ENCODE data around the gene ITGA6. TPM values are rescaled to one million over a fixed set of nuclear protein-coding genes. Genes with fewer than 3 reads are reported as not detected.
"Not testable (repeated sequence)": the region's sequence is repeated elsewhere in the genome, so short reads cannot be mapped to it uniquely, and the experiment has no call there.

ITGA6 gene
- total RNA-seq, 1 donor from 2014 or later = 0.68 TPM

DNA sequence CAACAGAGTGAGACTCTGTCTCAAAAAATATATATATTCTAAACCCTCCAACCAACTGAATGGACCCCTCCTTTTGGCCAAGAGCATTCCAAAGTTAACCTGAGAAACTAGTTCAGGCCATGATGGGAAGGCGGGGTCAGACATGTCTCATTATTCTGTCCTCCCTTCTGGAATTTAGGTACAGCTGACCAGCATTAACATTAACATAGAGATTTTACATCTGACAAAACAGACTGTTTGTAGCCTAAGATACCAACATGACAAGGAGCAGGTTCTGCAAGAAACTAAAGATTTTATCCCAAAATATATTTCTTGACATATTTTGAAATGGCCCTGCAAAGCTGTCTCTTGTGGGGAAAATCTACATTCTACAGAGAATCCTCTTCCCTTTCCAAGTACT lies 121.7 kb downstream of the ITGA6 start:
- Mint-ChIP-seq H3K27me3 (no peaks in the 10 kb centered on the region), H3K27ac (no peak overlapping the region), H3K4me3 (no peak overlapping the region), H3K36me3 (ENCODE audit: low read depth) (peaks cover 45% of the 10 kb centered on the region), H3K9me3 (peaks cover 4% of the 10 kb centered on the region), H3K4me1 (peaks cover 34% of the 10 kb centered on the region)
- intact Hi-C loops (cut with micrococcal nuclease) = no loop called here
- no peak for DNase-seq

DNA sequence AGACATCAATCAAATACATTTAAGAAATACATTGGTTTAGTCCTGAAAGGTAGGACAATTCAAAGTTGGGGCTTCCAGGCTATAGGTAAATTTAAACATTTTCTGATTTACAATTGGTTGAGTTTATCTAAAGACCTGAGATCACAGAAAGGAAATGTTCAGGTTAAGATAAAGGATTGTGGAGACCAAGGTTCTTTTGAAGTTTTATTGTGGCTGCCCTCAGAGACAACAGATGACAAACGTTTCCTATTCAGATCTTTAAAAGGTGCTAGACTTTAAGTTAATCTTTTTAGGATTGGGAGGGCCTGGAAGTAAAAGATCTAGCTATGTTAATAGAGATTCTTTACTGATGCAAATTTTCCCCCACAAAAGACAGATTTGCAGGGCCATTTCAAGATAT lies 122.4 kb downstream of the ITGA6 start:
- intact Hi-C loops (cut with micrococcal nuclease) = loop anchor here (10.0 kb wide), 4 partner anchors 655 to 1845 kb away; partner anchors contain the start of genes CDCA7, DCAF17, METTL8 and SCRN3
- peaks cover 38% of the 10 kb centered on the region for H3K4me1 Mint-ChIP-seq
- not testable (repeated sequence) for H3K27ac Mint-ChIP-seq, H3K27me3 Mint-ChIP-seq, H3K9me3 Mint-ChIP-seq
- H3K4me3 Mint-ChIP-seq = peak overlapping the region; percentile 45
- H3K36me3 Mint-ChIP-seq (ENCODE audit: low read depth) = peaks cover 44% of the 10 kb centered on the region
- peak; percentile 68 for DNase-seq

DNA sequence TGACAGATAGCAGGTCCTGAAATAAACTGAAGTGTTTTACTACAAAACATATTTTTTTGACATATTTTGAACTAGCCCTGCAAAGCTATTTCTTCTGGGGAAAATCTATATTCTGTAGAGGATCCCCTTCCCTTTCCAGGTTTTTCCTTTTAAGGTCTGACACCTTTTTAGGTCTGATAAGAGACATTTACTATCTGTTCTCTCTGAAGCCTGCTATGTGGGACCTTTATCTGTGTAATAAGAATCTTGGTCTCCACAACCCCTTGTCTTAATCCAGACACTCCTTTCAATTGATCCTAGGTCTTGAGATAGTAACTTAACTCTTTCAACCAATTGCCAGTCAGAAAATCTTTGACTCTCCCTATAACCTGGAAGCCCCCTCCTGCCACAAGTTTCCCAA lies 123.0 kb downstream of the ITGA6 start:
- no peak for DNase-seq
- intact Hi-C loops (cut with micrococcal nuclease) = loop anchor here (10.0 kb wide), 4 partner anchors 656 to 1844 kb away; partner anchors contain the start of genes CDCA7, DCAF17, METTL8 and SCRN3
- Mint-ChIP-seq H3K9me3 (peaks cover under 1% of the 10 kb centered on the region), H3K4me1 (peaks cover 42% of the 10 kb centered on the region), H3K27ac (no peak overlapping the region), H3K36me3 (ENCODE audit: low read depth) (peaks cover 42% of the 10 kb centered on the region), H3K27me3 (no peaks in the 10 kb centered on the region), H3K4me3 (no peak overlapping the region)

DNA sequence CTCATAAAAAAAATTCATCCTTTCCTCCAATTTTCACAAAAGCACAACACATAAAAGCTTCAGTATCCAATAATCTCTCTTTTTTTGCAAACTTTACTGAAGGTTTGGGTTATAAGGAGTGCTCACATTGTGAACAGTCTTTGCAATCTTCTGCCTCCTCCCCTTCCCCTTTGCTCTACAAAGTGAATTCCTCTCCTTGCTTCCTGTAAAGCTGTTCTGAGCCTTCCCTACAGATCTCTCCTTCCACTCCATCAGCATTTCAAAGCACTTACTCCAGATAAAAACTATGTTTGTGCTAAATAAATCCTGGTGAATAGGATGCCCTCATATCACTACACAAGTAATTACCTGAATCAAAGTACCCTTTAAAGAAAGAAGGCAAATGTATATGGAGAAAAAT lies 123.9 kb downstream of the ITGA6 start:
- H3K36me3 Mint-ChIP-seq (ENCODE audit: low read depth) = peaks cover 37% of the 10 kb centered on the region
- no peak overlapping the region for H3K27ac Mint-ChIP-seq
- DNase-seq = no peak
- H3K27me3 Mint-ChIP-seq = no peaks in the 10 kb centered on the region
- H3K4me3 Mint-ChIP-seq = no peak overlapping the region
- no peaks in the 10 kb centered on the region for H3K9me3 Mint-ChIP-seq
- intact Hi-C loops (cut with micrococcal nuclease) = loop anchor here (10.0 kb wide), 4 partner anchors 656 to 1844 kb away; partner anchors contain the start of genes CDCA7, DCAF17, METTL8 and SCRN3
- peaks cover 43% of the 10 kb centered on the region for H3K4me1 Mint-ChIP-seq

DNA sequence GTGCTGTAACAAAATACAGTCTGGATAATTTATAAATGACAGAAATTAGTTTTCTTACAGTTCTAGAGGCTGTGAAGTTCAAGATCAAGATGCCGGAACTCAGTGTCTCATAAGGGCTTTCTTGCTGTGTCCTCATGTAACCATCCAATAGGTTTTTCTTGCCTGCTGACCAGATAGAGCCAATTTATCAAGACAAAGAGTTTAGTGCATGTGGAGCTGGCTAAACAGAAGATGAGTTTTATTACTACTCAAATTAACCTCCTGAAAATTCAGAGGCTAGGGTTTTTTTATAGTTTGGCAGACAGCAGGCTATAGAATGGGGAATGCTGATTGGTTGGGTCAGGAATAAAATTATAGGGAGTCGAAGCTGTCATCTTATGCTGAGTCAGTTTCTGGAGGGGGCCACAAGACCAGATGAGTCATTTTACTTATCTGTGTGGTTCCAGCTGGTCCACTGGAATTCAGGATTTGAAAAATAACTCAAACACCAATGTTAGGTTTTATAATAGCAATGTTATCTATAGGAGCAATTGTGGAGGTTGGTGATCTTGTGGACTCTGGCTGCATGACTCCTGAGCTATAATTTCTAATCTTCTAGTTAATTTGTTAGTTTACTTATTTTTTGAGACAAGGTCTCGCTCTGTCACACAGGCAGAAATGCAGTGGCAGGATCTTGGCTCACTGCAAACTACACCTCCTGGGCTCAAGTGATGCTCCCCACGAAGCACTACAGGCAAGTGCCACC lies 125.3 kb downstream of the ITGA6 start:
- no peaks in the 10 kb centered on the region for H3K9me3 Mint-ChIP-seq
- no peaks in the 10 kb centered on the region for H3K27me3 Mint-ChIP-seq
- intact Hi-C loops (cut with micrococcal nuclease) = loop anchor here (10.0 kb wide), 4 partner anchors 658 to 1842 kb away; partner anchors contain the start of genes CDCA7, DCAF17, METTL8 and SCRN3
- peaks cover 54% of the 10 kb centered on the region for H3K4me1 Mint-ChIP-seq
- no peak overlapping the region for H3K4me3 Mint-ChIP-seq
- H3K36me3 Mint-ChIP-seq (ENCODE audit: low read depth) = peaks cover 39% of the 10 kb centered on the region
- DNase-seq = peak; percentile 27
- H3K27ac Mint-ChIP-seq = no peak overlapping the region

DNA sequence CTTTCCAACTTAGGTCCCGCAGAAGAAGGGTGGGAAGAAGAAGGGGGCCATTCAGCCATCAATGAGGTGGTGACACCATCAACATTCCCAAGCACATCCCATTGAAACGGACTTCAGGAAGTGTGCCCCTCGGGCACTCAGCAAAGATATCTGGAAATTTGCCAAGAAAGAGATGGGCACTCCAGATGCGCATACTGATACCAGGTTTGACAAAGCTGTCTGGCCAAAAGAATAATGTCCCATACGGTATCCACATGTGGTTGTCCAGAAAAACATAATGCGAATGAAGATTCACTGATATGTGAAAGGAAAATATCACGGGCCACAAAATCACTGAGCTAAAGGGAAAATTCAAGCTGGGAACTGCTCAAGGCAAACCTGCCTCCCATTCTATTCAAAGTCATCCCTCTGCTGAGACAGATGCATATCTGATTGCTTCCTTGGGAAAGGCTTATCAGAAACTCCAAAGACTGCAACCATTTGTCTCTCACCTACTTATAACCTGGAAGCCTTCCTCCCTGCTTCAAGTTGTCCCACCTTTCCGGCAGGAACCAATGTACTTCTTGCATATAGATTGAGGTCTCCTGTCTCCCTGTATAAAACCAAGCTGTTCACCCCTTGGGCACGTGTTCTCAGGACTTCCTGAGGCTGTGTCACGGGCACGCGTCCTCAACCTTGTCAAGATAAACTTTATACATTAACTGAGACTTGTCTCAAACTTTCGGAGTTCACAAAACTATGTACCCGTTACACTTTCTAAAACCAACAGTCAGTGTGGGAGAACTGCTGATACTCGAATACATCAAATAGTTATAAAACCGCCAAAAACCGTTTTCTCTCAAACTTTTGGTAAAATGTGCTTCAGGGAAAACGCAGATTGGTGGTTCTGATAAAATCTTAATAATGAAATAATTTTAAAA lies 127.2 kb downstream of the ITGA6 start:
- Mint-ChIP-seq H3K4me1 (peaks cover 63% of the 10 kb centered on the region), H3K4me3 (peak overlapping the region; percentile 91), H3K9me3 (no peaks in the 10 kb centered on the region), H3K27me3 (no peaks in the 10 kb centered on the region), H3K36me3 (ENCODE audit: low read depth) (peaks cover 37% of the 10 kb centered on the region), H3K27ac (peak overlapping the region; percentile 72)
- intact Hi-C loops (cut with micrococcal nuclease) = loop anchor here (1.0 to 10.0 kb wide), 8 partner anchors 557 to 1840 kb away; partner anchors contain the start of genes CDCA7, DCAF17, DYNC1I2 and HAT1
- DNase-seq = peak; percentile 64

DNA sequence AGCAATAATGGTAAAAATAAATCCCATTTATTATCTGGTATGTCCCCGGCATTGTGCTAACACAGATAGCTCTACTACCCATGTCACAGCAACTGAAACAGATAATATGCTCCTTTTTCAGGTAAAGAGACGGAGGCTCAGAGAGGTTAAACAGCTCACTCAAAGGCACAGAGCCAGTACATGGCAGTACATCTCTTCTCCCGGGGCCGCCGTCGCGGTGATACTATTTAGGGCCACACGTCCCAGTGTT lies 127.8 kb downstream of the ITGA6 start:
- Mint-ChIP-seq H3K36me3 (ENCODE audit: low read depth) (peaks cover 35% of the 10 kb centered on the region), H3K27me3 (no peaks in the 10 kb centered on the region), H3K4me3 (peak overlapping the region; percentile 91), H3K9me3 (no peaks in the 10 kb centered on the region), H3K4me1 (peaks cover 57% of the 10 kb centered on the region), H3K27ac (peak overlapping the region; percentile 97)
- intact Hi-C loops (cut with micrococcal nuclease) = loop anchor here (1.0 to 10.0 kb wide), 8 partner anchors 558 to 1840 kb away; partner anchors contain the start of genes CDCA7, DCAF17, DYNC1I2 and HAT1
- DNase-seq = no peak

Other genes with a start within 250 kb of the ITGA6 start
- 42.6 and 46.9 TPM in 2 replicates for gene PDK1, start 128.5 kb downstream of the ITGA6 start, total RNA-seq

All from activated CD4-positive, alpha-beta T cell treated with anti-CD3 and anti-CD28 coated beads, Interleukin-2, amount 10 ng/mL, durations not matched to agents 24 days and 14 days (primary cell).